Inferior parietal cortex (tissue), 1 donor: ENCODE data around the gene BUB1.
A peak's percentile ranks its signal among the peaks of the same experiment; 100 is the strongest.
"Not testable (repeated sequence)": the region's sequence is repeated elsewhere in the genome, so short reads cannot be mapped to it uniquely, and the experiment has no call there.

ENCODE experiments used
- DNase-seq: peaks from one replicate; pipeline ENCODE4 v3.0.0-alpha.2; 2016; ENCODE audit errors: extremely low spot score

BUB1 gene

DNA sequence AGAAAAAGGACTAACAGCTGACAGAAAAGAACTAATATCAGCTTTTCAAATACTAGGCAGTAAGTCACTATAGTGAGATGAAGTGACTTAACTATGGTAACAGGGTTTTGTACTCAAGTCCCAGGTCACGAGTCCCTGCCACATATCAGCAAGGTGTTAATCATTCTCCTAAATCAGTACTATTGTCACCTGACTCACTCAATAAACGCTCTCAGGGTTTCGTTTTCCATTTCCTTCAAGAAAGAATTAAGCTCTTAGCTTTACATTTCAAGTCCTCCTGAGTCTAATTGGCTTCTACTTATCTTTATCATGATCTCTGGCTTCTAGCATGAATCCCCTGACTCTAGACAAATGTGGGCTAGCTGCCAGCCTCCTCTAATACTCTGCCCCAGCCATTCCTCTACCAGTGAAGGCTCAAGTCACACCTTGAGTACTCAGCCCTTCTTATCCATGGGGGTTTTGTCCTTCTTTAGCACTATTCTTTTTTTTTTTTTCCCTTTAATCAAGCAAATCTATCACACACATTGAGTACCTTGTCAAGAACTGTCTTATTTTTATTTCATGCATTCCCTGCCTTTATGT is 20.0 kb downstream of the BUB1 start:
- DNase-seq = no peak

DNA sequence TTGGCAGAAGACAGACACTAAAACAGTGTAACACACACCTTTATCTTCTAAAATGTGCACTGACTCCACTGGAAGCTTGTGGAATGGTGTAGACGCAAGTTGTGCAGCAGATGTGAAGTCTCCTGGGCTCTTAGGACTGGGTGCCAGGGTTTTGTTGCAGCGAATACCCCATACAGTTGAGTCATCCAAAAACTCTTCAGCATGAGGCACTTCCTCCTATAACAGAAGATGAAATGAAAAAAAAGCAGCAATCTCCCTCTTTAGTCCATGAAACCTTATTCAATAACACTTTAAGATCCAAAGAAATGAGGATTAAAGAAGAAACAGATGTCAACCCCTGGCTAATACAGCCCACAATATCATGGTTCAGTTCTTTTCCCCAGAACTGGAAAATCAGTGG is 22.2 kb downstream of the BUB1 start:
- no peak for DNase-seq

DNA sequence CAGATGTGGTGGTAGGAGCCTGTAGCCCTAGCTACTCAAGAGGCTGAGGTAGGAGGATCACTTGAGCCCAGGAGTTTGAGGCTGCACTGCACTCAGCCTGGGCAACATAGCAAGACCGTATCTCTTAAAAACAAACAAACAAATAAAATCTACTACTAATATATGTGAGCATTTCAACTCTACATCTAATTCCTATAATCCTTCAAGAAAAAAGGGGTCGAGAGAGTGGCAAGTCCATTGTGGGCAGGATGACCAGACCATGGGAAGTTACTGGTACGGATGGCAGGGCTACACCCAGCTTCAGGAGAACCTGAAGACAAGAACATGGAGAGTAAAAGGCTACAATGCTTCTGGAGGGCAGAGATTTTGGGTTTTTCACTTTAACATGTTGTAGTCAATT is 24.0 kb downstream of the BUB1 start:
- DNase-seq = no peak

DNA sequence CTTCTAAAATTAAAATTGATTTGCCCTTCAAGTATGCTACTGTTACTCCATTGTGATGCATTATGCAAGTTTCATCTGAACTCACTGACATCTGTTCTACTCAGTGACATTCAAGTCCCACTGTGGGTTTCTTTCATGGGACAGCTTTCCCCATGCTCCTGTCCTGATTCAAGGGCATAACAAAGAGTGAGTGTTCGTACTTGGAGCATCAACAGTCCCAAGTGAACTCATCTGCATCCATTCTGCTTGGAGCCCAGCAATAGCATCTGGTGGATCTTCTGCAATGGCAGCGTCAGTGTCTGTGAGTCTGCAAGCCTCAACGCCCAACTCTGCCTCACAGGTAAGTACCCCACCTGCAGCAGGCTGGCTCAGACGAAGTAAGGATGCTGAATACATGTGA is 27.5 kb downstream of the BUB1 start:
- DNase-seq = peak; percentile 11

DNA sequence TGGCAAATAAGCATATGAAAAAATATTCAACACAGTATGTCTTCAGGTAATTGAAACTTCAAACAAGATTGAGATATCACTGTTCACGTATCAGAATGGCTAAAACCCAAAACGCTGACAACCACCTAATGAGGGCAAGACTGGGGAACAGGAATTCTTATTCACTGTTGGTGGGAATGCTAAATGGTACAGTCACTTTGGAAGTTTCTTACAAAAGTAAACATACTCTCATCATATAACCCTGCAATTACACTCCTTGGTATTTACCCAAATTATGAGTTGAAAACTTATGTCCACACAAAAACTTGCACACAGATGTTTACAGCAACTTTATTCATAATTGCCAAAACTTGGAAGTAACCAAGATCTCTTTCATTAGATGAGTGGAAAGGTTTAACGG is 30.1 kb downstream of the BUB1 start:
- no peak for DNase-seq

DNA sequence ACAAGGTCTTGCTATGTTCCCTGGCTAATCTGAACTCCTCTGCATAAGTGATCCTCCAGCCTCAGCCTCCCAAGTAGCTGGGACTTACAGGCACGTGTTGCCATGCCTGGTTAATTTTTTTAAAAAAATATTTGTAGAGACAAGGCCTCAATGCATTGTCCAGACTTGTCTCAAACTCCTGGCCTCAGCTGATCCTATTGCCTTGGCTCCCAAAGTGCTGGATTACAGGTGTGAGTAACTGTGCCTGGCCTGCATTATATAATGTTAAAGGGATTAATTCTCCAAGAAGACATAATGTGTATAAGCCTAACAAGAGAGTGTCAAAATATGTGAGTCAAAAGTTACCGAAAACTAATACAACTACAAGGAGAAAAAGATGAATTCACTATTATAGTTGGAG is 32.2 kb downstream of the BUB1 start:
- no peak for DNase-seq

DNA sequence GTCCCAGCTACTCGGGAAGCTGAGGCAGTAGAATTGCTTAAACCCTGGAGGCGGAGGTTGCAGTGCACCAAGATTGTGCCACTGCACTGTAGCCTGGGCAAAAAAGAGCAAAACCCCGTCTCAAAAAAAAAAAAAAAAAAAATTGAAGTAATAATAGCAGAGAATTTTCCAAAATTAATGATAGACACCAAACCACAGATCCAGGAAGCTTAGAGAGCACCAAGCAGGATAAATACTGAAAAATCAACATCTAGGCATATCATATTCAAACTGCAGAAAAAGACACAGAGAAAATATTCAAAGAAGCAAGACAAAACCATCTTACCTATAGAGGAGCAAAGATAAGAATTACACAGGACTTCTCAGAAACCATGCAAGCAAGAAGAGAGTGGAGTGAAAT is 33.5 kb downstream of the BUB1 start:
- no peak for DNase-seq

DNA sequence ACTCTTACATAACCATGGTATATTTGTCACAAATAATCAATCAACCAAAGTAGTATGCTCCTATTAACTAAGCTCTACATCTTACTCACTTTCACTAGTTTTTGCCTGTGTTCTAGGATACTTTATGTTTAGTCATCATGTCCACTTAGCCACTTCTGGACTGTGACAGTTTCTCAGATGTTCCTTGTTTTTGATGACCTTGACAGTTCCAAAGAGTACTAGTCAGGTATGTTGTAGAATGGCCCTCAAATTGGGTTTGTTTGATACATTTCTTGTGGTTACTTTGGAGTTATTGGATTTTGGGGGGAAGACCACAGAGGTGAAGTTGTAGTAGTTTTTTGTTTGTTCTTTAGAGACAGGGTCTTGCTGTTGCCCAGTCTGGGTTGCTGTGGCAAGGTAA is 35.5 kb downstream of the BUB1 start:
- no peak for DNase-seq

DNA sequence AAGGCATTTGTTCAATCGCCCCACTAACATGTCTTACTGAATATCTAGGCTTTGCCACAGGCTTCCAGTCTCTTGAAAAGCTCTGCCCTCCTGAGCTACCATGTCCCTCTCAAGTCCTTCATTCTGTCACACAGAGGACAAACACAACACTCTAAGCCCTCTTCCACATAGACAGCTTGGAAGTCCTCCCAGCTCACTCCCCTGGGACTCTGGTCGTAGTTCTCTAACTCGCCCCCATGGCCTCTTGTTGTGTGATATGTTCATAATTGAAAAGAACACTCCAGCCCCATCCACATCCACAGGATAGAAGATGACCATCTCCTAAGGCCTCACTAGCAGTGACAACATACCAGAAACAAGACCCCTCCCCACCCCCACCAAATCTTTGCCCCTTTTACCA is 37.9 kb downstream of the BUB1 start:
- DNase-seq = no peak

DNA sequence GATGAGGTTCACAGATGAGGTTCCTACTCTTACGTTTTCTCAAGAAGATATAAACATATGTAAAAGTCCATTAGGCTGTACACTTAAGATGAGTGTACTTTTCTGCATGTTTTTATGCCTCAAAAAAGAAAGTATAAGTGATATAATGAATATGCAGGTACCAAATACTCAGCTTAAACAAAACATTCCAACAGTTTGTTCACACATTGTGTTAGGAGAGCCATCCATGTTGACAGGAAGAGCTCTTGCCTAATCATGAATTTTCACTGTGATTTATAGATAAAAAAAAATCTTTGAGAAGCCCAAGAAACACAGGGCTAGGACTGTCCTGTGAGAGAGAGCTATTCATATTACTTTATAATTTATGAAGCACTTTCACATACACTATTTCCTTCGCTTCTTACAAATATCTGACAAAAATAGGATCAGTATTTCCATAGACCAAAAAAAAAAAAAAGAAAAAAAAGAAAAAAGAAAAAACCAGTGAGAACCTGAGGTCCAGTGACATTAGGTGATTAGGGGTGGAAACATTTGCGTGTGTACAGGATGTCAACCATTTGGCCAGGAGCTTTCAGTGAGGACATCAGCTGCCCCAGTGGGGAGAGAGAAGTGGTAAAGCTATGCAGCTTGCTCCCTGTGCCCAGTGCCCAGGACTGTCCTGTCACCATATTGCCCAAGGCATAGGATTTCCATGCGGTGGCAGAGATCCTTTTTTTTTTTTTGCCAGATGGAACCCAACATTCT is 38.7 kb downstream of the BUB1 start:
- no peak for DNase-seq

DNA sequence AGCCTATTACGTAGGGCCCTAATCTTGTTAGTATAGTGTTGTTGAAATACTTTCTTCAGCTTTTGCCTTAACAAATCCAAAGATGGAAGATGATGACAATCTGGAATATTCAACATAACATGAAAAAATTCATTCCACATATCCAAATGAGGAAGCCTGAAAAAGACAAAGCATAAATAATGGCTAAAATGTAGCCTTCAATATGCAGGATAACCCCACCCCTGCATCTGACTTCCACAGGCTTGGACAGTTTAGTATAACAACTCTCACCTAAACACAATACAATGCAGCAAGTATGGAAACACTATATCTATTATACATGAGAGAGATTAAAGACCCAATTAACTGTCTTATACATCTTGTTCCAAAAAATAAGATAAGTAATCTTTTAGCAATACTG is 39.9 kb downstream of the BUB1 start:
- DNase-seq = no peak

DNA sequence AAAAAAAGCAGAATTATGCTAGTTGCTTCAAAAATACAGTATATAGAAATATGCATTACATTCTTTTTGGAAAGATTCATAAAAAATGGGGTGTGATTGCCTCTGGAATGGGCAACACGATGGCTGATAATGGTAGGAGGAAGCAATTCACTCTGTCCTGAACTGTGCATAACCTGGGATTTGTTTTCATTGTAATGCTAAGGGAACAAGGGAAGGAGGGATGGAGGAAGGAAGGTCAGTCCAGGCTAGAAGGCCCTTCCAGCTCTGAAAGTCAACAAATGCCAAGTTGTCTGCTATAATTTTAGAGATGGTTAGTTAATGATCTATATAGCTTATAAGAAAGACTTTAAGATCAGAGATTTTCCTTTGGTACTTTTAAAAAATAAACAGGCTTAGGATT is 40.8 kb downstream of the BUB1 start:
- no peak for DNase-seq

DNA sequence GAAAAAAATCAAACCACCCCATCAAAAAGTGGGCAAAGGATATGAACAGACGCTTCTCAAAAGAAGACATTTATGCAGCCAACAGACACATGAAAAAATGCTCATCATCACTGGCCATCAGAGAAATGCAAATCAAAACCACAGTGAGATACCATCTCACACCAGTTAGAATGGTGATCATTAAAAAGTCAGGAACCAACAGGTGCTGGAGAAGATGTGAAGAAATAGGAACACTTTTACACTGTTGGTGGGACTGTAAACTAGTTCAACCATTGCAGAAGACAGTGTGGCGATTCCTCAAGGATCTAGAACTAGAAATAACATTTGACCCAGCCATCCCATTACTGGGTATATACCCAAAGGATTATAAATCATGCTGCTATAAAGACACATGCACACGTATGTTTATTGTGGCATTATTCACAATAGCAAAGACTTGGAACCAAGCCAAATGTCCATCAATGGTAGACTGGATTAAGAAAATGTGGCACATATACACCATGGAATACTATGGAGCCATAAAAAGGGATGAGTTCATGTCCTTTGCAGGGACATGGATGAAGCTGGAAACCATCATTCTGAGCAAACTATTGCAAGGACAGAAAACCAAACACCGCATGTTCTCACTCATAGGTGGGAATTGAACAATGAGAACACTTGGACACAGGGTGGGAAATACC is 41.8 kb downstream of the BUB1 start:
- DNase-seq = not testable (repeated sequence)

DNA sequence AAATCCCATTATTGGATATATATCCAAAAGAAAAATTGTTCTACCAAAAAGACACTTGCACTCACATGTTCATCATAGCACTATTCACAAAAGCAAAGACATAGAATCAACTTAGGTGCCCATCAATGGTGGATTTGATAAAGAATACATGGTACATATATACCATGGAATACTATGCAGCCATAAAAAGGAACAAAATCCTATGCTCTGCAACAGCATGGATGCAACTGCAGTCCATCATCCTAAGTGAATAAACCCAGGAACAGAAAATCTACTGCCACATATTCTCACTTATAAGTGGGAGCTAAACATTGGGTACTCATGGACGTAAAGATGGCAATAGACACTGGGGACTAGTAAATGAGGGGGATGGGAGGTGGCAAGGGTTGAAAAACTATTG is 50.5 kb downstream of the BUB1 start:
- not testable (repeated sequence) for DNase-seq

DNA sequence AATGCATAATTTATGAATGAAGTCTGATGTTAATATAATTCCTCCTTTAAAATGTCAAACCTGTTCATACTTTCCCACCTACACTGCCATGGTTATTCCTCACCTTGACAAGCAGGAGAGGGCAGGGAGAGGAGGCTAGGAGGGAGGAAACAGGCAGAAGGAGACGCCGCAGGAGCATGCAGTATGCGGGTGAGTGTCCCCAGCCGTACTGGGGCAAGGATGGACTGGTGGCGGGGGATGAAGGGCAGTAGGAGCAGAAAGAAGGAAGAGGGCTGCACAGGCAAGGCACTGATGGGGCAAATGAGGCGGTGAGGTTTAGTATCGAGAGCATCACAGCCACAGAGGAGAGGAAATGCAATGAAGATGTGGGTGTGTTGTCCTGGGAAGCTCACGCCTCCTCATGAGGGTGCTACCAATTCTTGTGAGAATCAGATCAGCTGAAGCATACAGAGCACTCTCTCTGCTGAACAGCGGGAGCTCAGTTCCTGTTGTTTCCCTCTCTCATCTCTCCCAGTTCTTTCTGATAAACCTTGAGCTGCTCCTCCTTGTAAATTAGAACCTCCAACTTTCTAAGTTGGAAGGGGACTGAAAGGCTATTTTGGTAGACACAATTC is 58.4 kb downstream of the BUB1 start:
- peak; percentile 13 for DNase-seq

DNA sequence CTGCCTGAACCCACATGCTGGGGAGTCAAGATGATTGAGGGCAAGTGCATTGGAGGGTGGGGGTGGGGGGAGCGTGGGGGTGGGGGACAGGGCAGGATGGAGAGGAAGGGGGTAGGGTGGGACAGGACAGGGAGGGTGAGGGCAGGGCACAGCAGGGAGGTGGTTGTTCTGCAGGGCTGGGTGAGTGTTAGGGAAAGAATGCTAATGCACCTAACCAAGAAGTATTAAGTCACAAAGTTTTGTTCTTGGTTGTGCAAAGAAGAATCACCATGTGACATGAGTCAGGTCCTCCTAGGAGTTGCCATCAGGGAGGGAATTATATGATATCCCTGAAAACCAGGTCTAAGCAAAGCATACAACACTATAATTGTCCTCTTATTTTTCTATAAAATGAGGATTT is 63.9 kb downstream of the BUB1 start:
- DNase-seq = not testable (repeated sequence)

DNA sequence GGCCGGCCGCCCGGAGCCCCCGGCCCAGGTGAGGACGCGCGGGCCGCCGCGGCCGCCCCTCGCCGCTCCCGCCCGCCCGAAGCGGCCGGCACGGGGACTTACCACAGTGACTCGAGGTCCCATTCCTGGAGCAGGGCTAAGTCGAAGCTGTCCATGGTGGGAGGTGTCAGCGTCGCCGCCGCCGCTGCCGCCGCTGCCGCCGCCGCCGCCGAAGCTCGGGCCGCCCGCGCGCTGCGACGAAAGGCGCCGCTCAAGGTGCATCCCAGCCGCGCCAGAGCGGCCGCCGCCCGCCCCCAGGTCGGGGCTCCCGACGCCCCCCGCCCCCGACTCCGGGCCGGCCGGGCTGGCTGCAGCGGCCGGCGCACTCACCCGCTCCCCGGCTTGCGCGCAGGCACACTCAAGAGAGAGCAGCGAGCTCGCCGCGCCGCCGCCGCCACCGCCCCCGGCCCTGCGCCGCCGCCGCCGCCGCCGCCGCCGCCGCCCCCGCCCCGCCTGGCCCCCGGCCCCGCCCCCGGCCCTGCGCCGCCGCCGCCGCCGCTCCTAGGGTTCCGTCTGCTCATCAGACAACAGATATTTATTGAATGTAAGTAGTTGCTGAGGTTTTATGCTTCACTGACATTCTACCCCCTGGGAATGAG is 67.1 kb downstream of the BUB1 start:
- not testable (repeated sequence) for DNase-seq

DNA sequence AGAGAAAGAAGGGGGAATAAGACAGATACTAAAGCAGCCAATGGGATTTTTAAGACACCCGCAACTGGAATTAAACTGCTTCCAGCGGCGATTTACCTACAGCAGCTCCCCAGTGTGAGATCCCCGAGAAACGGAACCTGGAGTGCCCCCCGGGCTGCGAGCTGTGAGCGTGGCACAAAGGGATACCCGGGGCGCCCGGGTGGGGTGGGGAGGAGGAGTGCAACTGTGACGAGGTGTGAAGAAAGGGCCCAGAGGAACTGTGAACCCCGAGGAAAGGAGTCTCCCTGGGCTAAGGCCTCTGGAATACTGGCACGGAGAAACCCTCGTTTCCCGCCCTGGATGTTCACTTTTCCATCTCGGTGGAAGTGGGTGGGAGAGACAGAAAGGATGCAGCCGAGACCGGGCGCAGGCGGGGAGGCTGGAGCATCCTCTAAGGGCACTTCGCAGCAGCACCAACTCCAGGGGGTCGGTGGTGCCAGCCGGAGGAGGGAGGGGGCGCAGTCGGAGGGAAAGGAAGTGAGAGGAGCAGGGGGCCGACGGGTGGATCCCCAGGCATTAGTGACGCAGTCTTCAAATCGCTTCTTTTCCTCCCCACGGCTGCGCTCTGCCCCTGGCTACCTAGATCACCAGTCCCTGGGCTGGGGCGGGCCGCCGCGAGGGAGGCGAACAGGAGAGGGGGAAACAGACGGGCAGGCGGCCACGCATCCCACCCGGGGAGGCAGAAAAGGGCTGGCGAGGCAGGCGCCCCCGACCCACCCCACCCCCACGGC is 67.8 kb downstream of the BUB1 start:
- not testable (repeated sequence) for DNase-seq

DNA sequence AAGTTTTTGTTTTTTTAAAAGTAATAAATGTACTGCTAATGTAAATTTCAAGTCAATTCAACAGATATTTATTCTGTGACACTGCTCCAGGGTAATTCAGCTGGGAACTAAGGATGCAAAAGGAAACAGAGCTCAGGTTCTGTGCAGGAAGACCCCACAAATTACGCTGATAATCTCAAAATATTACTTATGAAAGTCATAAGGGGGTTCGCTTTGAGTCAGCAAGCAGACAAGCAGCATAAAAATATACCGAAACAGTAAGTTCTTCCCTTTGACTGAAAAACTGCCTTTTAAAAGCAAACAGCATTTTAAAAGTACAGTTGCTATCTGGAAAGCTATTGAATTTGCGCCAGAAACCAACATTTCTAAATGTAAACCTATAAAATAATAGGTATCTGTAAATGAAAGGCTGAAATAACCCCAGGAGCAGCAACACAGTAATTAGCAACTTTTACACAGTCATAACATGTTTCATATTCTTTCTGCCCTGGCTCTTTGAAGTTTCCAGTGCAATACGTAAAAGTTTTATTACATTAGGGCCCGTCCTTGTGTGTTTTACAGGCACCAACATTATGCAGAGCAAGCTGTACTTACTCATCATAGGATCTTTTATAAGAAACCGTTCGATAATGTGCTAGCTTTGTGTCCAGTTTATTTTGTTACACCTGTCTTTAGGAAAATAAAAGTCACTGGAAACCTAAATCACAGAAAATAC is 68.9 kb downstream of the BUB1 start:
- DNase-seq = not testable (repeated sequence)

DNA sequence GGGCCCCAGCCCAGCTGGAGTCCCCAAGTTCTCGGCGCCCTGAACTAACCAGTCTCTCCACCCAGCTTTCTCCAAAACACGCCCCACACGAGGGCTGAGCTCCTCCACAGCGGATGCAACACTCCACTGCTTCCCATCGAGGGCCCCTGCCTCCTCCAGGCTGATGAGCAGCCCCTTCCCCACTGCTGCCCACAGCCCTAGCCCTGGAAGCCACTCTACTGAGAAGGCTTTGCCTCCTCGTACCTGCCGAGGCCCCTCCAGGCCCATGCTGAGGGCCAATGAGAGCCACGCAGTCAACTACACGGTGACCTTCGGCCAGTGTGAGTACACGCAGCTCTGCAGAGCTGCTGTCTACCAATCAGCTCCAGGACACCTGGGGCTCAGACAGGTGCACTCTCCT is 72.8 kb downstream of the BUB1 start:
- not testable (repeated sequence) for DNase-seq
